ENCODE results near the gene STK31. TPM values are rescaled to one million over a fixed set of nuclear protein-coding genes. Genes with fewer than 3 reads are reported as not detected.

Gene STK31
- total RNA-seq (under 1 TPM; 0.20 to 0.30 TPM), total RNA-seq (0 to 2.3 (median 0.47) reads per million in 172 experiments)
- 0.33 TPM for polyA plus RNA-seq (2013, experiment 1 of 2)
- polyA plus RNA-seq (2013, experiment 2 of 2): 0.50 TPM

GRCh38 chr7:23710000-23710399 is at the start of gene STK31:
TSS of gene STK31 (plus strand) at chr7:23710219. CDS start at chr7:23710286, 67 bp downstream.
- no peak within 1 kb of the TSS for H3K27ac ChIP-seq (ENCODE audit: low read depth in 1 of 2, low read length in 2 of 2)
- intact Hi-C loops (cut with DNase I, micrococcal nuclease): loop anchor here (5.0 to 10.0 kb wide), 3 partner anchors 283 to 957 kb away; no protein-coding TSS in a partner anchor

GRCh38 chr7:23661385-23661784 is 48.6 kb upstream of the STK31 start:
- H3K36me3 Mint-ChIP-seq (ENCODE audit: low read depth): peaks cover 9% of the 10 kb centered on the region
- H3K4me3 ChIP-seq (ENCODE audit: low read length): no peak overlapping the region
- no peaks in the 10 kb centered on the region for H3K36me3 ChIP-seq (ENCODE audit: insufficient read depth, low read length)
- H3K27me3 ChIP-seq (ENCODE audit: control insufficient read depth in 1 of 2, insufficient read depth in 2 of 2, low read length in 2 of 2): no peaks in the 10 kb centered on the region
- no peaks in the 10 kb centered on the region for H3K4me1 ChIP-seq (ENCODE audit: insufficient read depth, low read length)
- TF ChIP-seq CTCF (IDR thresholded peaks at IDR 0.05): no peak
- peaks cover 0 to 13% of the 10 kb centered on the region in 2 experiments for H3K9me3 ChIP-seq (ENCODE audit: control insufficient read depth in 1 of 2, insufficient read depth in 1 of 2, low read length in 2 of 2)
- DNase-seq (no peak), ATAC-seq (ENCODE audit: poor library complexity) (no peak)
- H3K4me3 Mint-ChIP-seq: no peak overlapping the region
- no peaks in the 10 kb centered on the region for H3K27me3 Mint-ChIP-seq
- H3K27ac ChIP-seq (ENCODE audit: low read depth in 1 of 2, low read length in 2 of 2): no peak overlapping the region
- no peak overlapping the region for H3K27ac Mint-ChIP-seq
- no peaks in the 10 kb centered on the region for H3K4me1 Mint-ChIP-seq (ENCODE audit: low read depth)
- peaks cover 8% of the 10 kb centered on the region for H3K9me3 Mint-ChIP-seq
- CTCF ChIA-PET: no interaction called here
- POLR2A ChIA-PET: no interaction called here
- intact Hi-C loops (cut with DNase I, micrococcal nuclease): loop anchor here in 1 of 2 experiments (10.0 kb wide), 1 partner anchor 537 kb away; no protein-coding TSS in a partner anchor

More at GRCh38 chr7:23710000-23710399, at the start of gene STK31:
- H3K36me3 ChIP-seq (ENCODE audit: insufficient read depth, low read length): peaks cover 7% of the 10 kb centered on the region
- DNase-seq: no peak
- H3K27me3 ChIP-seq (ENCODE audit: control insufficient read depth in 1 of 2, insufficient read depth in 2 of 2, low read length in 2 of 2): no peaks in the 10 kb centered on the region
- Mint-ChIP-seq H3K4me1 (ENCODE audit: low read depth) (no peaks in the 10 kb centered on the region), H3K9me3 (peaks cover 5% of the 10 kb centered on the region), H3K36me3 (ENCODE audit: low read depth) (peaks cover 17% of the 10 kb centered on the region), H3K27ac (no peak within 1 kb of the TSS), H3K27me3 (no peaks in the 10 kb centered on the region), H3K4me3 (no peak within 1 kb of the TSS)
- POLR2A ChIA-PET: no interaction called here
- H3K4me1 ChIP-seq (ENCODE audit: insufficient read depth, low read length): no peaks in the 10 kb centered on the region
- H3K4me3 ChIP-seq (ENCODE audit: low read length): no peak within 1 kb of the TSS
- CTCF ChIA-PET: interaction anchor here (0.6 to 1.5 kb wide), 4 partner anchors 9 to 163 kb away, joined by 3 to 7 read pairs (median 4); partner anchors contain the start of gene FAM221A
- no peak for TF ChIP-seq CTCF (IDR thresholded peaks at IDR 0.05)
- ATAC-seq (ENCODE audit: poor library complexity): no peak
- H3K9me3 ChIP-seq (ENCODE audit: control insufficient read depth in 1 of 2, insufficient read depth in 1 of 2, low read length in 2 of 2): peaks cover 6 to 7% of the 10 kb centered on the region in 2 experiments

DNA sequence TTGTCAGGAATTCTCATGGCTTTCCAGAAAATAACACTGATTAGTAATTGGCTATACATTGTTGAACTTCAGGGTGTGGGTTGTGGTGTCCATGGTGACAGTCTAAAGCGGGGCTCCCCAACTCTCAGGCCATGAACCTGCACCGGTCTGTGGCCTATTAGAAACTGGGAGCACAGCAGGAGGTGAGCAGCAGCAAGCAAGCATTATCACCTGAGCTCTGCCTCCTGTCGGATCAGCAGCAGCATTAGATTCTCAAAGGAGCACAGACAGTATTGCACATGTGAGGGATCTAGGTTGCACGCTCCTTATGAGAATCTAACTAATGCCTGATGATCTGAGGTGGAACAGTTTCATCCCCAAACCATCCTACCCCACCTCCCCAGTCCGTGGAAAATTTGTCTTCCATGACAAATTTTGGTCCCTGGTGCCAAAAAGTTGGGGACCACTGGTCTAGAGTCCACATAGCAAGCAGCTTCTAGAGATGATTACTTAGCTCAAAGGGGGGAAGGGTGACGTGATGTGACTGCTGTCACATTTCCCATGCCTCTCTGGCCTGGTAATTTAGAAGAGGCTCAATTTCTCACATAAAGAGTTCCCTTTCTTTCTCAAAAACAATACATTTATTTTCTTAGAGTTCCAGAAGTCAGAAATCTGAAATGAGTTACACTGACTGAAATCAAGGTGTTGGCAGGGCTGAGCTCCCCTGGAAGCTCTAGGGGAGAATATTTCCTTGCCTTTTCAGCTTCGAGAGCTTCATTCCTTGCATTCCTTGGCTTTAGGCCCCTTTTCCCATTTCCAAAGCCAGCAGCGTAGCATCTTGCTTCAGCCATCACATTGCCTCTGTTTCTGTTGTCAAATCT is 47.7 kb upstream of the STK31 start:
- no peaks in the 10 kb centered on the region for H3K4me1 Mint-ChIP-seq (ENCODE audit: low read depth)
- H3K27me3 Mint-ChIP-seq: no peaks in the 10 kb centered on the region
- POLR2A ChIA-PET: no interaction called here
- H3K36me3 Mint-ChIP-seq (ENCODE audit: low read depth): no peaks in the 10 kb centered on the region
- intact Hi-C loops (cut with DNase I, micrococcal nuclease): loop anchor here in 1 of 2 experiments (10.0 kb wide), 1 partner anchor 538 kb away; no protein-coding TSS in a partner anchor
- Histone ChIP-seq H3K27me3 (ENCODE audit: control insufficient read depth in 1 of 2, insufficient read depth in 2 of 2, low read length in 2 of 2) (no peaks in the 10 kb centered on the region), H3K4me1 (ENCODE audit: insufficient read depth, low read length) (no peaks in the 10 kb centered on the region), H3K4me3 (ENCODE audit: low read length) (no peak overlapping the region), H3K27ac (ENCODE audit: low read depth in 1 of 2, low read length in 2 of 2) (no peak overlapping the region), H3K9me3 (ENCODE audit: control insufficient read depth in 1 of 2, insufficient read depth in 1 of 2, low read length in 2 of 2) (peaks cover 0 to 13% of the 10 kb centered on the region in 2 experiments), H3K36me3 (ENCODE audit: insufficient read depth, low read length) (no peaks in the 10 kb centered on the region)
- H3K9me3 Mint-ChIP-seq: peaks cover 5% of the 10 kb centered on the region
- DNase-seq (no peak), ATAC-seq (ENCODE audit: poor library complexity) (no peak)
- H3K4me3 Mint-ChIP-seq: no peak overlapping the region
- no peak for TF ChIP-seq CTCF (IDR thresholded peaks at IDR 0.05)
- H3K27ac Mint-ChIP-seq: no peak overlapping the region
- CTCF ChIA-PET: no interaction called here

Data from CD4-positive, alpha-beta T cell (primary cell).